GM23338 (cell line): Measurements from ENCODE around the gene ZGRF1. TPM values are rescaled to one million over a fixed set of nuclear protein-coding genes. Genes with fewer than 3 reads are reported as not detected.

ENCODE experiments used
- CREB1 ChIP-seq: fragments of 250-450 bp; sonication (Bioruptor Pico); IDR thresholded peaks from 2 replicates; pipeline ENCODE4 v1.5.0; 2020; ENCODE audit warnings: low read depth, mild to moderate bottlenecking, moderate library complexity
- EZH2 ChIP-seq: fragments of 200-600 bp; sonication (generic); IDR thresholded peaks from one replicate; pipeline ENCODE4 v1.8.0; 2017; ENCODE audit warnings: antibody characterized with exemption, mild to moderate bottlenecking, low read depth; ENCODE audit not compliant: unreplicated experiment
- POLR2AphosphoS5 ChIP-seq: IDR thresholded peaks from 2 replicates; pipeline ENCODE4 v1.6.1; 2016; ENCODE audit warnings: antibody characterized with exemption, low read depth
- REST ChIP-seq: IDR thresholded peaks from one replicate; pipeline ENCODE4 v1.6.1; 2018; ENCODE audit warnings: antibody characterized with exemption; ENCODE audit not compliant: unreplicated experiment
- STAT1 ChIP-seq: IDR thresholded peaks from one replicate; pipeline ENCODE4 v1.6.1; 2016; ENCODE audit warnings: antibody characterized with exemption; ENCODE audit not compliant: unreplicated experiment
- ZNF331 ChIP-seq: fragments of 250-450 bp; sonication (Bioruptor Pico); IDR thresholded peaks from 2 replicates; pipeline ENCODE4 v1.5.0; 2020; ENCODE audit warnings: low read depth, mild to moderate bottlenecking, moderate library complexity
- ZNF462 ChIP-seq: fragments of 250-450 bp; sonication (Bioruptor Pico); IDR thresholded peaks from 2 replicates; pipeline ENCODE4 v1.5.0; 2020; ENCODE audit warnings: mild to moderate bottlenecking, moderate library complexity
- polyA plus RNA-seq: library from polyadenylated mRNA; unstranded; fragments of >200 nt; fragmentation: Nextera tagmentation; extraction: Ambion mirVana; gene quantifications from 2 replicates; pipeline ENCODE4 v1.2.1, GENCODE V29; 2016
- total RNA-seq: library from RNA; depleted of rRNA; stranded (reverse); fragments of >200 nt; shearing (Covaris generic); gene quantifications from 2 replicates; pipeline ENCODE4 v1.2.3, GENCODE V29; 2014

The ZGRF1 gene
- total and polyA plus RNA-seq, 2 experiments from 2014 or later, result 41.7 to 62.6 TPM

GRCh38 chr4:112531146-112531545 lies 105.6 kb downstream of the ZGRF1 start (continued):
- TF ChIP-seq ZNF462 (CRISPR knock-in tag), result no peak
- no peak for TF ChIP-seq ZNF331 (CRISPR knock-in tag)
- no peak for TF ChIP-seq POLR2AphosphoS5
- no peak for TF ChIP-seq STAT1
- TF ChIP-seq EZH2, result no peak
- no peak for TF ChIP-seq CREB1 (CRISPR knock-in tag)
- no peak for TF ChIP-seq REST
